ENCODE results near the gene KRTAP22-2.

Gene KRTAP22-2

GRCh38 chr21:30590297-30590696 lies at the start of gene KRTAP22-2:
Gene KRTAP22-2 (minus strand): TSS chr21:30590397.
- H3K9ac ChIP-seq (ENCODE audit: low read length), result no peak within 1 kb of the TSS
- no peak within 1 kb of the TSS for H3K27ac ChIP-seq (ENCODE audit: low read depth, low read length)
- no peak within 1 kb of the TSS for H3K4me3 ChIP-seq (ENCODE audit: low read length)
- no peaks in the 10 kb centered on the region for H3K4me1 ChIP-seq (ENCODE audit: control insufficient read depth, insufficient read depth, low read length)
- H3K27me3 ChIP-seq (ENCODE audit: control insufficient read depth, insufficient read depth, low read length), result no peaks in the 10 kb centered on the region
- no peaks in the 10 kb centered on the region for H3K36me3 ChIP-seq (ENCODE audit: control insufficient read depth, insufficient read depth, low read length)

GRCh38 chr21:30638686-30639085 lies 48.5 kb upstream of the KRTAP22-2 start:
- Histone ChIP-seq H3K27me3 (ENCODE audit: control insufficient read depth, insufficient read depth, low read length) (no peaks in the 10 kb centered on the region), H3K4me3 (ENCODE audit: low read length) (no peak overlapping the region), H3K27ac (ENCODE audit: low read depth, low read length) (no peak overlapping the region), H3K36me3 (ENCODE audit: control insufficient read depth, insufficient read depth, low read length) (no peaks in the 10 kb centered on the region), H3K9ac (ENCODE audit: low read length) (no peak overlapping the region), H3K4me1 (ENCODE audit: control insufficient read depth, insufficient read depth, low read length) (no peaks in the 10 kb centered on the region)

- no peaks in the 10 kb centered on the region for H3K36me3 ChIP-seq (ENCODE audit: control insufficient read depth, insufficient read depth, low read length)
- H3K4me3 ChIP-seq (ENCODE audit: low read length), result no peak within 1 kb of the TSS
- H3K4me1 ChIP-seq (ENCODE audit: control insufficient read depth, insufficient read depth, low read length), result no peaks in the 10 kb centered on the region
- H3K27ac ChIP-seq (ENCODE audit: low read depth, low read length), result no peak within 1 kb of the TSS
- no peak within 1 kb of the TSS for H3K9ac ChIP-seq (ENCODE audit: low read length)
- H3K27me3 ChIP-seq (ENCODE audit: control insufficient read depth, insufficient read depth, low read length), result no peaks in the 10 kb centered on the region
These were observed 44.7 kb upstream of the KRTAP22-2 start, which contains the start of gene KRTAP20-2 for GRCh38 chr21:30634906-30635305. Gene KRTAP20-2 (plus strand): TSS chr21:30635206. CDS start chr21:30635264, 58 bp downstream.

- H3K36me3 ChIP-seq (ENCODE audit: control insufficient read depth, insufficient read depth, low read length), result no peaks in the 10 kb centered on the region
- no peaks in the 10 kb centered on the region for H3K4me1 ChIP-seq (ENCODE audit: control insufficient read depth, insufficient read depth, low read length)
- no peak overlapping the region for H3K27ac ChIP-seq (ENCODE audit: low read depth, low read length)
- no peaks in the 10 kb centered on the region for H3K27me3 ChIP-seq (ENCODE audit: control insufficient read depth, insufficient read depth, low read length)
- no peak overlapping the region for H3K9ac ChIP-seq (ENCODE audit: low read length)
- no peak overlapping the region for H3K4me3 ChIP-seq (ENCODE audit: low read length)
These were observed 39.0 kb upstream of the KRTAP22-2 start for GRCh38 chr21:30629200-30629599.

GRCh38 chr21:30628109-30628508 lies 37.9 kb upstream of the KRTAP22-2 start:
- no peak overlapping the region for H3K4me3 ChIP-seq (ENCODE audit: low read length)
- no peaks in the 10 kb centered on the region for H3K27me3 ChIP-seq (ENCODE audit: control insufficient read depth, insufficient read depth, low read length)
- H3K4me1 ChIP-seq (ENCODE audit: control insufficient read depth, insufficient read depth, low read length), result no peaks in the 10 kb centered on the region
- no peak overlapping the region for H3K9ac ChIP-seq (ENCODE audit: low read length)
- no peak overlapping the region for H3K27ac ChIP-seq (ENCODE audit: low read depth, low read length)
- no peaks in the 10 kb centered on the region for H3K36me3 ChIP-seq (ENCODE audit: control insufficient read depth, insufficient read depth, low read length)

- no peaks in the 10 kb centered on the region for H3K36me3 ChIP-seq (ENCODE audit: control insufficient read depth, insufficient read depth, low read length)
- no peak overlapping the region for H3K4me3 ChIP-seq (ENCODE audit: low read length)
- no peak overlapping the region for H3K27ac ChIP-seq (ENCODE audit: low read depth, low read length)
- no peak overlapping the region for H3K9ac ChIP-seq (ENCODE audit: low read length)
- H3K4me1 ChIP-seq (ENCODE audit: control insufficient read depth, insufficient read depth, low read length), result no peaks in the 10 kb centered on the region
- H3K27me3 ChIP-seq (ENCODE audit: control insufficient read depth, insufficient read depth, low read length), result no peaks in the 10 kb centered on the region
These were observed 35.4 kb upstream of the KRTAP22-2 start for GRCh38 chr21:30625449-30626165.

- Histone ChIP-seq H3K27me3 (ENCODE audit: control insufficient read depth, insufficient read depth, low read length) (no peaks in the 10 kb centered on the region), H3K27ac (ENCODE audit: low read depth, low read length) (no peak overlapping the region)
These were observed 33.2 kb upstream of the KRTAP22-2 start for GRCh38 chr21:30623362-30623761.

GRCh38 chr21:30620522-30620921 lies 30.3 kb upstream of the KRTAP22-2 start, which contains the start of gene KRTAP20-4:
Gene KRTAP20-4 (plus strand): TSS chr21:30620627.
- Histone ChIP-seq H3K36me3 (ENCODE audit: control insufficient read depth, insufficient read depth, low read length) (no peaks in the 10 kb centered on the region), H3K27me3 (ENCODE audit: control insufficient read depth, insufficient read depth, low read length) (no peaks in the 10 kb centered on the region), H3K4me3 (ENCODE audit: low read length) (no peak within 1 kb of the TSS), H3K4me1 (ENCODE audit: control insufficient read depth, insufficient read depth, low read length) (no peaks in the 10 kb centered on the region), H3K27ac (ENCODE audit: low read depth, low read length) (no peak within 1 kb of the TSS), H3K9ac (ENCODE audit: low read length) (no peak within 1 kb of the TSS)

More at GRCh38 chr21:30623362-30623761, 33.2 kb upstream of the KRTAP22-2 start:
- Histone ChIP-seq H3K4me1 (ENCODE audit: control insufficient read depth, insufficient read depth, low read length) (no peaks in the 10 kb centered on the region), H3K9ac (ENCODE audit: low read length) (no peak overlapping the region), H3K36me3 (ENCODE audit: control insufficient read depth, insufficient read depth, low read length) (no peaks in the 10 kb centered on the region), H3K4me3 (ENCODE audit: low read length) (no peak overlapping the region)

- Histone ChIP-seq H3K4me3 (ENCODE audit: low read length) (no peak overlapping the region), H3K36me3 (ENCODE audit: control insufficient read depth, insufficient read depth, low read length) (no peaks in the 10 kb centered on the region), H3K4me1 (ENCODE audit: control insufficient read depth, insufficient read depth, low read length) (no peaks in the 10 kb centered on the region), H3K9ac (ENCODE audit: low read length) (no peak overlapping the region), H3K27me3 (ENCODE audit: control insufficient read depth, insufficient read depth, low read length) (no peaks in the 10 kb centered on the region), H3K27ac (ENCODE audit: low read depth, low read length) (no peak overlapping the region)
These were observed 29.9 kb upstream of the KRTAP22-2 start for GRCh38 chr21:30620080-30620479.

- H3K27me3 ChIP-seq (ENCODE audit: control insufficient read depth, insufficient read depth, low read length), result no peaks in the 10 kb centered on the region
- no peak within 1 kb of the TSS for H3K4me3 ChIP-seq (ENCODE audit: low read length)
These were observed 25.9 kb upstream of the KRTAP22-2 start, which contains the start of gene KRTAP20-1 for GRCh38 chr21:30616125-30616524. Gene KRTAP20-1 (plus strand): TSS chr21:30616425. CDS start chr21:30616455, 30 bp downstream.

GRCh38 chr21:30615199-30615598 lies 25.0 kb upstream of the KRTAP22-2 start:
- no peaks in the 10 kb centered on the region for H3K4me1 ChIP-seq (ENCODE audit: control insufficient read depth, insufficient read depth, low read length)
- no peaks in the 10 kb centered on the region for H3K36me3 ChIP-seq (ENCODE audit: control insufficient read depth, insufficient read depth, low read length)
- no peaks in the 10 kb centered on the region for H3K27me3 ChIP-seq (ENCODE audit: control insufficient read depth, insufficient read depth, low read length)
- no peak overlapping the region for H3K9ac ChIP-seq (ENCODE audit: low read length)
- H3K4me3 ChIP-seq (ENCODE audit: low read length), result no peak overlapping the region
- no peak overlapping the region for H3K27ac ChIP-seq (ENCODE audit: low read depth, low read length)

More at GRCh38 chr21:30616125-30616524, 25.9 kb upstream of the KRTAP22-2 start, which contains the start of gene KRTAP20-1:
- H3K4me1 ChIP-seq (ENCODE audit: control insufficient read depth, insufficient read depth, low read length), result no peaks in the 10 kb centered on the region
- no peaks in the 10 kb centered on the region for H3K36me3 ChIP-seq (ENCODE audit: control insufficient read depth, insufficient read depth, low read length)
- H3K9ac ChIP-seq (ENCODE audit: low read length), result no peak within 1 kb of the TSS
- H3K27ac ChIP-seq (ENCODE audit: low read depth, low read length), result no peak within 1 kb of the TSS

- H3K4me3 ChIP-seq (ENCODE audit: low read length), result no peak within 1 kb of the TSS
- no peaks in the 10 kb centered on the region for H3K27me3 ChIP-seq (ENCODE audit: control insufficient read depth, insufficient read depth, low read length)
- H3K36me3 ChIP-seq (ENCODE audit: control insufficient read depth, insufficient read depth, low read length), result no peaks in the 10 kb centered on the region
- no peaks in the 10 kb centered on the region for H3K4me1 ChIP-seq (ENCODE audit: control insufficient read depth, insufficient read depth, low read length)
- H3K9ac ChIP-seq (ENCODE audit: low read length), result no peak within 1 kb of the TSS
- no peak within 1 kb of the TSS for H3K27ac ChIP-seq (ENCODE audit: low read depth, low read length)
These were observed 23.6 kb upstream of the KRTAP22-2 start, which contains the start of gene KRTAP6-1 for GRCh38 chr21:30613836-30614235. Gene KRTAP6-1 (minus strand): TSS chr21:30613930. CDS start chr21:30613904, 26 bp downstream.

- Histone ChIP-seq H3K27me3 (ENCODE audit: control insufficient read depth, insufficient read depth, low read length) (no peaks in the 10 kb centered on the region), H3K4me1 (ENCODE audit: control insufficient read depth, insufficient read depth, low read length) (no peaks in the 10 kb centered on the region), H3K27ac (ENCODE audit: low read depth, low read length) (no peak overlapping the region), H3K36me3 (ENCODE audit: control insufficient read depth, insufficient read depth, low read length) (no peaks in the 10 kb centered on the region), H3K4me3 (ENCODE audit: low read length) (no peak overlapping the region), H3K9ac (ENCODE audit: low read length) (no peak overlapping the region)
These were observed 21.9 kb upstream of the KRTAP22-2 start for GRCh38 chr21:30612132-30612531.

Measured in rectal smooth muscle tissue (tissue), 1 donor.